GM23338 (cell line): Measurements from ENCODE around the gene C4A. TPM values are rescaled to one million over a fixed set of nuclear protein-coding genes. Genes with fewer than 3 reads are reported as not detected.
A peak's percentile ranks its signal among the peaks of the same experiment; 100 is the strongest.

ENCODE experiments used
- ATAC-seq: fragments of 200-7000 bp; cut with Tn5 transposase; 3 replicates; pipeline ENCODE4 v1.9.1; 2020
- DNase-seq: peaks from one replicate; pipeline ENCODE4 v3.0.0-alpha.2; 2015; ENCODE audit warnings: low spot score
- H2AFZ ChIP-seq: fragments of 200-600 bp; sonication (generic); 2 replicates; pipeline ENCODE4 v1.8.0; 2016; ENCODE audit warnings: antibody characterized with exemption, mild to moderate bottlenecking, moderate library complexity
- H3F3A ChIP-seq: fragments of 200-600 bp; sonication (generic); replicated peaks from 2 replicates; pipeline ENCODE4 v1.8.0; 2017; ENCODE audit warnings: antibody characterized with exemption, mixed run types, low read depth
- H3K27ac ChIP-seq: fragments of 200-600 bp; sonication (generic); 2 replicates; pipeline ENCODE4 v1.6.1; 2016; ENCODE audit warnings: low read depth
- H3K27me3 ChIP-seq: fragments of 200-600 bp; sonication (generic); 2 replicates; pipeline ENCODE4 v1.8.0; 2016; ENCODE audit warnings: mild to moderate bottlenecking, mixed run types, moderate library complexity; ENCODE audit not compliant: insufficient read depth
- H3K36me3 ChIP-seq: fragments of 200-600 bp; sonication (generic); 2 replicates; pipeline ENCODE4 v1.8.0; 2016; ENCODE audit warnings: mild to moderate bottlenecking; ENCODE audit not compliant: insufficient read depth
- H3K4me1 ChIP-seq: fragments of 200-600 bp; sonication (generic); 2 replicates; pipeline ENCODE4 v1.8.0; 2016; ENCODE audit warnings: mild to moderate bottlenecking, moderate library complexity; ENCODE audit not compliant: insufficient read depth
- H3K4me2 ChIP-seq: fragments of 200-600 bp; sonication (generic); 2 replicates; pipeline ENCODE4 v1.7.1; 2017; ENCODE audit warnings: mixed run types
- H3K4me3 ChIP-seq: fragments of 200-600 bp; sonication (generic); 2 replicates; pipeline ENCODE4 v1.6.1; 2016; ENCODE audit warnings: mixed run types
- H3K79me2 ChIP-seq: fragments of 200-600 bp; sonication (generic); replicated peaks from 2 replicates; pipeline ENCODE4 v1.8.0; 2017; ENCODE audit warnings: mild to moderate bottlenecking; ENCODE audit not compliant: insufficient read depth
- H3K9me2 ChIP-seq: fragments of 200-600 bp; sonication (generic); 2 replicates; pipeline ENCODE4 v1.8.0; 2017; ENCODE audit not compliant: insufficient read depth
- H4K20me1 ChIP-seq: fragments of 200-600 bp; sonication (generic); replicated peaks from 2 replicates; pipeline ENCODE4 v1.8.0; 2017; ENCODE audit warnings: mild to moderate bottlenecking; ENCODE audit not compliant: insufficient read depth
- H3K27ac Mint-ChIP-seq: 2 replicates; pipeline ENCODE4 v1.8.0; 2020; ENCODE audit warnings: inconsistent platforms, mild to moderate bottlenecking, moderate library complexity, mixed read lengths
- H3K27me3 Mint-ChIP-seq: 3 replicates; pipeline ENCODE4 v1.8.0; 2022; ENCODE audit warnings: low read depth, mild to moderate bottlenecking, moderate library complexity, mixed read lengths, inconsistent platforms; ENCODE audit not compliant: insufficient read depth, poor library complexity
- H3K36me3 Mint-ChIP-seq: 3 replicates; pipeline ENCODE4 v1.8.0; 2021; ENCODE audit warnings: low read depth, mild to moderate bottlenecking, inconsistent platforms, moderate library complexity, mixed read lengths
- H3K4me1 Mint-ChIP-seq: 3 replicates; pipeline ENCODE4 v1.8.0; 2020; ENCODE audit warnings: mild to moderate bottlenecking, inconsistent platforms, mixed read lengths
- H3K4me3 Mint-ChIP-seq: 3 replicates; pipeline ENCODE4 v1.8.0; 2021; ENCODE audit warnings: moderate library complexity, mild to moderate bottlenecking, inconsistent platforms, mixed read lengths
- H3K9me3 Mint-ChIP-seq: 3 replicates; pipeline ENCODE4 v1.8.0; 2020; ENCODE audit warnings: moderate library complexity, mild to moderate bottlenecking, inconsistent platforms, mixed read lengths
- CTCF ChIP-seq, 2 experiments: fragments of 200-600 bp in 1 of 2; sonication (generic) in 1 of 2; conservative IDR thresholded peaks; 2 replicates each; pipeline versions ENCODE4 v1.5.1 to v1.6.1; 2016 to 2017; ENCODE audit warnings: antibody characterized with exemption in 2 of 2, low read depth in 2 of 2, mild to moderate bottlenecking in 2 of 2, moderate library complexity in 1 of 2
- POLR2AphosphoS5 ChIP-seq: IDR thresholded peaks from 2 replicates; pipeline ENCODE4 v1.6.1; 2016; ENCODE audit warnings: antibody characterized with exemption, low read depth
- REST ChIP-seq: IDR thresholded peaks from one replicate; pipeline ENCODE4 v1.6.1; 2018; ENCODE audit warnings: antibody characterized with exemption; ENCODE audit not compliant: unreplicated experiment
- STAT1 ChIP-seq: IDR thresholded peaks from one replicate; pipeline ENCODE4 v1.6.1; 2016; ENCODE audit warnings: antibody characterized with exemption; ENCODE audit not compliant: unreplicated experiment
- polyA plus RNA-seq: library from polyadenylated mRNA; unstranded; fragments of >200 nt; fragmentation: Nextera tagmentation; extraction: Ambion mirVana; gene quantifications from 2 replicates; pipeline ENCODE4 v1.2.1, GENCODE V29; 2016
- total RNA-seq: library from RNA; depleted of rRNA; stranded (reverse); fragments of >200 nt; shearing (Covaris generic); gene quantifications from 2 replicates; pipeline ENCODE4 v1.2.3, GENCODE V29; 2014
- TF ChIP-seq, protein P1 (sequence below): fragments of 250-450 bp; sonication (Bioruptor Pico); IDR thresholded peaks from 2 replicates; pipeline ENCODE4 v1.5.0; 2020; ENCODE audit warnings: mild to moderate bottlenecking, moderate library complexity

C4A gene
- total and polyA plus RNA-seq, 2 experiments from 2014 or later: 0.48 to 0.97 TPM

DNA sequence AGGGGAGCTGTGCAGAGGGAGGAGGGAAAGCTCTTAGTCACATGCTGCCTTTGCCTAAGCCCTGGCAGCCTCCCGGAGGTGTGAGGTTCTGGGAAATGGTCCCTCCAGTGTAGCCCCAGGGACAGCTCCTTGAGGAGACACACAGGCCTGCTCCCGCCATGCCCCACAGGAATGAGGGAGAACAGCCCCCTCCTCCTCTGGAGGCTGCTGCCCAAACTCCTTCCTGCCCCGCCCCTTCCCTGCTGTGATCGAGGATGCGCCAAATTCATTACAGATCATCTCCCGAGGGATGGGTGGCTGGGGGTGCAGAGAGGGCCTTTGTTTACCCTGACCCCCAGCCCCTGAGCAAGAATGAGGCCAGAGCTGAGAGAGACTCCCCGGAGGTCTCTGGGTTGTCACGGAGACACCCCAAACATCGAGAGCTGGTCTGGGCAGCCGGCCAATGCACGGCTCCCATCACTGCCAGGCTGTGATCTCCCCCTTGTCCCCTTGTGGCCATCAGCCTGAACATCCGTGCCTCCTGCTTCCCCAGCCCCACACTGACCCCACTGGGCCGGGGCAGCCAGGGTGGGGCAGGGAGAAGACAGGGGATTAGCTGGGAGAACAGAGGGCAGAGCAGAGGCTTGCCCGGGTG, 64.7 kb downstream of the C4A start:
- Histone ChIP-seq H3K4me2 (no peak overlapping the region), H3K27ac (no peak overlapping the region), H3K4me3 (no peak overlapping the region), H3K36me3 (no peaks in the 10 kb centered on the region), H4K20me1 (no peaks in the 10 kb centered on the region), H3K27me3 (no peaks in the 10 kb centered on the region), H3K4me1 (no peaks in the 10 kb centered on the region; the same call in 1 of the 2 replicates), H2AFZ (no peak overlapping the region), H3K9me2 (no peaks in the 10 kb centered on the region), H3K79me2 (no peaks in the 10 kb centered on the region), H3F3A (0 out of 2 replicates have a peak, but pooled peaks cover 3% of the 10 kb centered on the region)
- no peak overlapping the region for H3K4me3 Mint-ChIP-seq
- peak; percentile 22 for ATAC-seq
- peaks cover 6% of the 10 kb centered on the region for H3K27me3 Mint-ChIP-seq
- DNase-seq: peak; percentile 50
- no peaks in the 10 kb centered on the region; the same call in 2 of the 3 replicates for H3K9me3 Mint-ChIP-seq
- peak overlapping the region; percentile 56; the same call in 1 of the 2 replicates for H3K27ac Mint-ChIP-seq
- no peaks in the 10 kb centered on the region for H3K36me3 Mint-ChIP-seq
- peak; percentile 11 to 17; a peak in 1 of 4 replicates for TF ChIP-seq CTCF (conservative IDR thresholded peaks at IDR 0.05; ENCODE audit: low read depth in 2 of 2)
- no peak for TF ChIP-seq POLR2AphosphoS5
- H3K4me1 Mint-ChIP-seq: peaks cover 3% of the 10 kb centered on the region; the same call in 2 of the 3 replicates

DNA sequence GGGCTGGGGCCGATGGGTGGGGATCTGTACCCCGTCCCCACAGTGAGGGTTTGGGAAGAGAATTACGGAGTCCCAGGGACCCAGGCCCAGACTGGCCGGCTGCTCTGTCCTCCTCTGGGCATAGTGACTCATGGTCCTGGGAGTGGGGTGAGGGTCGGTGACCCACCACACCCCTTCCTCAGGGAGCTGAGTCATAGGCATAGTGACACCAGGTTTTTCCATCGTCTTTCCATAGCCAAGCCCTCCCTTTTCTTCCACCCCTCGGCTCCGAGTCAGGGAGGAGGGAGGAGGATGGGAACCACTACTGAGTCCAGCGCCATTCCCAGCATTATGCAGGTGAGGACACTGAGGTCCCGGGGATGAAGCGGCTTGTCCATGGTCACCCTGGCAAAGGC, 65.2 kb downstream of the C4A start:
- H2AFZ ChIP-seq: no peak overlapping the region
- no peak overlapping the region for H3K27ac ChIP-seq
- no peak overlapping the region for H3K4me2 ChIP-seq
- no peaks in the 10 kb centered on the region; the same call in 1 of the 2 replicates for H3K4me1 ChIP-seq
- H3K4me3 ChIP-seq: no peak overlapping the region
- no peaks in the 10 kb centered on the region for H3K79me2 ChIP-seq
- no peaks in the 10 kb centered on the region for H3K9me2 ChIP-seq
- DNase-seq (no peak), ATAC-seq (no peak)
- H4K20me1 ChIP-seq: no peaks in the 10 kb centered on the region
- no peaks in the 10 kb centered on the region for H3K36me3 ChIP-seq
- 0 out of 2 replicates have a peak, but pooled peaks cover 3% of the 10 kb centered on the region for H3F3A ChIP-seq
- Mint-ChIP-seq H3K9me3 (no peaks in the 10 kb centered on the region; the same call in 2 of the 3 replicates), H3K4me3 (no peak overlapping the region), H3K27me3 (peaks cover 8% of the 10 kb centered on the region), H3K36me3 (no peaks in the 10 kb centered on the region), H3K27ac (peak overlapping the region; percentile 56; the same call in 1 of the 2 replicates), H3K4me1 (peaks cover 3% of the 10 kb centered on the region; the same call in 2 of the 3 replicates)
- H3K27me3 ChIP-seq: no peaks in the 10 kb centered on the region
- TF ChIP-seq POLR2AphosphoS5: no peak
- no peak for TF ChIP-seq STAT1
- no peak for TF ChIP-seq CTCF (conservative IDR thresholded peaks at IDR 0.05; ENCODE audit: low read depth in 2 of 2)
- TF ChIP-seq REST: no peak
- TF ChIP-seq, protein P1, sequence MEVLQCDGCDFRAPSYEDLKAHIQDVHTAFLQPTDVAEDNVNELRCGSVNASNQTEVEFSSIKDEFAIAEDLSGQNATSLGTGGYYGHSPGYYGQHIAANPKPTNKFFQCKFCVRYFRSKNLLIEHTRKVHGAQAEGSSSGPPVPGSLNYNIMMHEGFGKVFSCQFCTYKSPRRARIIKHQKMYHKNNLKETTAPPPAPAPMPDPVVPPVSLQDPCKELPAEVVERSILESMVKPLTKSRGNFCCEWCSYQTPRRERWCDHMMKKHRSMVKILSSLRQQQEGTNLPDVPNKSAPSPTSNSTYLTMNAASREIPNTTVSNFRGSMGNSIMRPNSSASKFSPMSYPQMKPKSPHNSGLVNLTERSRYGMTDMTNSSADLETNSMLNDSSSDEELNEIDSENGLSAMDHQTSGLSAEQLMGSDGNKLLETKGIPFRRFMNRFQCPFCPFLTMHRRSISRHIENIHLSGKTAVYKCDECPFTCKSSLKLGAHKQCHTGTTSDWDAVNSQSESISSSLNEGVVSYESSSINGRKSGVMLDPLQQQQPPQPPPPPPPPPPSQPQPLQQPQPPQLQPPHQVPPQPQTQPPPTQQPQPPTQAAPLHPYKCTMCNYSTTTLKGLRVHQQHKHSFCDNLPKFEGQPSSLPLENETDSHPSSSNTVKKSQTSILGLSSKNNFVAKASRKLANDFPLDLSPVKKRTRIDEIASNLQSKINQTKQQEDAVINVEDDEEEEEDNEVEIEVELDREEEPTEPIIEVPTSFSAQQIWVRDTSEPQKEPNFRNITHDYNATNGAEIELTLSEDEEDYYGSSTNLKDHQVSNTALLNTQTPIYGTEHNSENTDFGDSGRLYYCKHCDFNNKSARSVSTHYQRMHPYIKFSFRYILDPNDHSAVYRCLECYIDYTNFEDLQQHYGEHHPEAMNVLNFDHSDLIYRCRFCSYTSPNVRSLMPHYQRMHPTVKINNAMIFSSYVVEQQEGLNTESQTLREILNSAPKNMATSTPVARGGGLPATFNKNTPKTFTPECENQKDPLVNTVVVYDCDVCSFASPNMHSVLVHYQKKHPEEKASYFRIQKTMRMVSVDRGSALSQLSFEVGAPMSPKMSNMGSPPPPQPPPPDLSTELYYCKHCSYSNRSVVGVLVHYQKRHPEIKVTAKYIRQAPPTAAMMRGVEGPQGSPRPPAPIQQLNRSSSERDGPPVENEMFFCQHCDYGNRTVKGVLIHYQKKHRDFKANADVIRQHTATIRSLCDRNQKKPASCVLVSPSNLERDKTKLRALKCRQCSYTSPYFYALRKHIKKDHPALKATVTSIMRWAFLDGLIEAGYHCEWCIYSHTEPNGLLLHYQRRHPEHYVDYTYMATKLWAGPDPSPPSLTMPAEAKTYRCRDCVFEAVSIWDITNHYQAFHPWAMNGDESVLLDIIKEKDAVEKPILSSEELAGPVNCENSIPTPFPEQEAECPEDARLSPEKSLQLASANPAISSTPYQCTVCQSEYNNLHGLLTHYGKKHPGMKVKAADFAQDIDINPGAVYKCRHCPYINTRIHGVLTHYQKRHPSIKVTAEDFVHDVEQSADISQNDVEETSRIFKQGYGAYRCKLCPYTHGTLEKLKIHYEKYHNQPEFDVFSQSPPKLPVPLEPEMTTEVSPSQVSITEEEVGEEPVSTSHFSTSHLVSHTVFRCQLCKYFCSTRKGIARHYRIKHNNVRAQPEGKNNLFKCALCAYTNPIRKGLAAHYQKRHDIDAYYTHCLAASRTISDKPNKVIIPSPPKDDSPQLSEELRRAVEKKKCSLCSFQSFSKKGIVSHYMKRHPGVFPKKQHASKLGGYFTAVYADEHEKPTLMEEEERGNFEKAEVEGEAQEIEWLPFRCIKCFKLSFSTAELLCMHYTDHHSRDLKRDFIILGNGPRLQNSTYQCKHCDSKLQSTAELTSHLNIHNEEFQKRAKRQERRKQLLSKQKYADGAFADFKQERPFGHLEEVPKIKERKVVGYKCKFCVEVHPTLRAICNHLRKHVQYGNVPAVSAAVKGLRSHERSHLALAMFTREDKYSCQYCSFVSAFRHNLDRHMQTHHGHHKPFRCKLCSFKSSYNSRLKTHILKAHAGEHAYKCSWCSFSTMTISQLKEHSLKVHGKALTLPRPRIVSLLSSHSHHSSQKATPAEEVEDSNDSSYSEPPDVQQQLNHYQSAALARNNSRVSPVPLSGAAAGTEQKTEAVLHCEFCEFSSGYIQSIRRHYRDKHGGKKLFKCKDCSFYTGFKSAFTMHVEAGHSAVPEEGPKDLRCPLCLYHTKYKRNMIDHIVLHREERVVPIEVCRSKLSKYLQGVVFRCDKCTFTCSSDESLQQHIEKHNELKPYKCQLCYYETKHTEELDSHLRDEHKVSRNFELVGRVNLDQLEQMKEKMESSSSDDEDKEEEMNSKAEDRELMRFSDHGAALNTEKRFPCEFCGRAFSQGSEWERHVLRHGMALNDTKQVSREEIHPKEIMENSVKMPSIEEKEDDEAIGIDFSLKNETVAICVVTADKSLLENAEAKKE: no peak
